Brain microvascular endothelial cell (primary cell): ENCODE measurements around the gene PNPLA3.

Experiments
- DNase-seq: peaks from one replicate; pipeline ENCODE4 v3.0.0-alpha.2; 2020
- H3K27ac ChIP-seq: fragments of 250-450 bp; sonication (Bioruptor Pico); 2 replicates; pipeline ENCODE4 v1.5.1; 2020; ENCODE audit warnings: mild to moderate bottlenecking, moderate library complexity
- H3K27me3 ChIP-seq: fragments of 250-450 bp; sonication (Bioruptor Pico); replicated peaks from 2 replicates; pipeline ENCODE4 v1.5.1; 2020; ENCODE audit warnings: mild to moderate bottlenecking
- H3K36me3 ChIP-seq: fragments of 250-450 bp; sonication (Bioruptor Pico); replicated peaks from 2 replicates; pipeline ENCODE4 v1.5.1; 2020; ENCODE audit warnings: mild to moderate bottlenecking
- H3K4me3 ChIP-seq: 2 replicates; pipeline ENCODE4 v1.5.1; 2011; ENCODE audit warnings: low read depth, mild to moderate bottlenecking, control low read depth, low read length, moderate library complexity
- CTCF ChIP-seq: IDR thresholded peaks from 2 replicates; pipeline ENCODE4 v1.5.1; 2011; ENCODE audit warnings: low read depth, mild to moderate bottlenecking, moderate library complexity, low read length, control low read depth, inconsistent platforms; ENCODE audit errors: missing control alignments
- in situ Hi-C: cut with HindIII; loops from 2 replicates; pipeline ENCODE4 v1.10.0; 2017; ENCODE audit warnings: low sequenced_read_pairs, low pct_ligation_motif_present

The PNPLA3 gene

GRCh38 chr22:43888740-43889139 is 34.9 kb upstream of the PNPLA3 start:
- Histone ChIP-seq H3K27ac (no peak overlapping the region), H3K4me3 (no peak overlapping the region), H3K36me3 (no peaks in the 10 kb centered on the region), H3K27me3 (peaks cover 35% of the 10 kb centered on the region)
- TF ChIP-seq CTCF, result no peak
- in situ Hi-C loops, result no loop called here
- DNase-seq, result no peak

GRCh38 chr22:43889201-43889859 is 34.3 kb upstream of the PNPLA3 start:
- in situ Hi-C loops, result no loop called here
- Histone ChIP-seq H3K4me3 (no peak overlapping the region), H3K27ac (no peak overlapping the region), H3K36me3 (no peaks in the 10 kb centered on the region), H3K27me3 (peaks cover 35% of the 10 kb centered on the region)
- no peak for DNase-seq
- TF ChIP-seq CTCF, result no peak

- in situ Hi-C loops, result no loop called here
Observed at GRCh38 chr22:43889860-43890253, 33.7 kb upstream of the PNPLA3 start.

GRCh38 chr22:43890901-43891331 is 32.7 kb upstream of the PNPLA3 start:
- no peak for TF ChIP-seq CTCF
- Histone ChIP-seq H3K27ac (no peak overlapping the region), H3K36me3 (no peaks in the 10 kb centered on the region), H3K27me3 (peaks cover 35% of the 10 kb centered on the region), H3K4me3 (no peak overlapping the region)
- in situ Hi-C loops, result no loop called here
- no peak for DNase-seq

More at GRCh38 chr22:43889860-43890253, 33.7 kb upstream of the PNPLA3 start:
- peak; percentile 50 for TF ChIP-seq CTCF
- Histone ChIP-seq H3K4me3 (no peak overlapping the region), H3K27ac (no peak overlapping the region), H3K27me3 (peaks cover 35% of the 10 kb centered on the region), H3K36me3 (no peaks in the 10 kb centered on the region)
- no peak for DNase-seq

- Histone ChIP-seq H3K27ac (no peak within 1 kb of the TSS), H3K36me3 (no peaks in the 10 kb centered on the region), H3K4me3 (no peak within 1 kb of the TSS), H3K27me3 (peaks cover 35% of the 10 kb centered on the region)
- in situ Hi-C loops, result no loop called here
- DNase-seq, result peak; percentile 28
- no peak for TF ChIP-seq CTCF
Observed at GRCh38 chr22:43891360-43892182, 32.0 kb upstream of the PNPLA3 start, which contains the start of gene PNPLA5. Gene PNPLA5 (minus strand): TSS chr22:43892013. CDS start chr22:43891880, 133 bp downstream.
